T-helper 17 cell (primary cell): ENCODE results near the gene TBCK. TPM values are rescaled to one million over a fixed set of nuclear protein-coding genes. Genes with fewer than 3 reads are reported as not detected.
A peak's percentile ranks its signal among the peaks of the same experiment; 100 is the strongest.
"Not testable (repeated sequence)": the region's sequence is repeated elsewhere in the genome, so short reads cannot be mapped to it uniquely, and the experiment has no call there.

Experiments
- ATAC-seq: fragments of 150-1000 bp; cut with Tn5 transposase; 2 replicates; pipeline ENCODE4 v1.10.0; 2021; ENCODE audit warnings: mild to moderate bottlenecking, moderate library complexity
- DNase-seq, 3 donors: peaks; one replicate each; pipeline versions ENCODE4 v3.0.0 to v3.0.0-alpha.2; 2020 to 2021
- H3K9me3 ChIP-seq: one replicate; pipeline ENCODE4 v1.7.0; 2013; ENCODE audit warnings: low read length, mild to moderate bottlenecking; ENCODE audit not compliant: control insufficient read depth, poor library complexity, severe bottlenecking
- H3K27ac Mint-ChIP-seq: one replicate; pipeline ENCODE4 v1.8.0; 2022; ENCODE audit warnings: mild to moderate bottlenecking, moderate library complexity, mixed read lengths
- H3K27me3 Mint-ChIP-seq: one replicate; pipeline ENCODE4 v1.8.0; 2022; ENCODE audit warnings: mixed read lengths
- H3K36me3 Mint-ChIP-seq: one replicate; pipeline ENCODE4 v1.8.0; 2022; ENCODE audit warnings: low read depth, mixed read lengths
- H3K4me1 Mint-ChIP-seq: one replicate; pipeline ENCODE4 v1.8.0; 2022; ENCODE audit warnings: mild to moderate bottlenecking, mixed read lengths
- H3K4me3 Mint-ChIP-seq: one replicate; pipeline ENCODE4 v1.8.0; 2022; ENCODE audit warnings: mild to moderate bottlenecking, moderate library complexity, mixed read lengths
- total RNA-seq, 4 donors: library from RNA in 2 of 4; stranded (reverse) in 2 of 4; gene quantifications; one replicate each; pipeline ENCODE4 v1.2.3 and lab custom pipeline; 2022 to 2026

TBCK gene
- total RNA-seq, 2 donors from 2014 or later: 41.6 to 43.2 TPM

DNA sequence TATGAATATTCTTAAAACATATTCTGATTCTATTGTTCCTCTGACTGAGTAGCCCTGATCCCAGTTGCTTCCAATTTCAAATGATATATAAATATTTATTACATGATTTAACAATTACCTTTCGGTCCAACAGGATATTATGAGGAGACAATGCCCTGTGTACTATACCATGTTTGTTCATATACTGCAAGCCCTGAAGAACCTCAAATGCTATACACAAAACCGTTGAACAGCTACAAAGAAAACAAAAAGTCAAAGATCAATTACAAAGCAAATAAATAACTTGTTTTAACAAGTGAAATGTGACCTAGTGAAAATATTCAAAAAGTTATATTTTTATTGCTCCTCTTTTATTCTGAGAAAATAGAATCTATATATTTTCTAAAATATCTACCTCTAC, 54.0 kb downstream of the TBCK start:
- no peaks in the 10 kb centered on the region for H3K9me3 ChIP-seq
- Mint-ChIP-seq H3K4me1 (peaks cover 8% of the 10 kb centered on the region), H3K4me3 (no peak overlapping the region), H3K36me3 (peaks cover 6% of the 10 kb centered on the region), H3K27ac (no peak overlapping the region), H3K27me3 (no peaks in the 10 kb centered on the region)
- DNase-seq: no peak
- ATAC-seq: no peak

DNA sequence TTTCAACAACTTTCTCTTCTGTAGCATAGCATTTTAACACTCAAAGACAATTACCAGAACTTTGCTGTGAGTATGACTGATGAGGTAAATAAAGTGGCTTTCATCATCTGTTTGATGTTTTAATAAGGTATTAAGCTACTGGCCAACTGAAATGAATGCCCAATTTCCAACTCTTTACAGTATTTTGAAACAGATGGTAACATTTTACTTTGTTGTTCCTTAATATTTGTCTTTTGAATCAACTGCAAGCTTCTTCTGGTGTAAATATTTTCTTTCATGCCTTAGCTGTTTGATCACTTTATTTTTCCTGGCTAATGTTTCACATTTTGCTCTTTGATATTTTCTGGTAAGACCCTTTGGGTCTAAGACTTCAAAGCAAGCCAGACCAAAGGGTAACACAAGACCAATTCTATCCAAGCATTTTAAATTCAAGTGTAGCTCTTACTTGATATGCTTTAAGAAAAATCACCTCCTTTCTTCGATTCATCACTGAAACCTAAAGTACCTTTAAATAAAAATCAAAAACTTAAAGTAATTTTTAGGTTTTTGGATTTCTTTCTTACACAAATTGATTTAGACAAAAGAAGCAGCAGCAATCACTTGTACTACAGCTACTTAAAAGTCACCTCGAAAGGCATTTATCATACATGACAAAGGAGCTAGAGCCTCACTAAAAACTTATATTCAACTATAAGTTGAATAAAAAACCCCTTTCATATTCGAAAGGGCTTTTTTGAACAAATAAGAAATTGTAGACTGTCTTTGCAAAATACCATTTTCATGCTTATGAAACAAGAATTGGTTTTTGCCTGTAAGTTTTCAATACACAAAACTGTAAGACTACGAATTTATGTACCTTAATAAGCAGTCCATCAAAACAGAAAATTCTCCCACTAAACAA, 57.6 kb downstream of the TBCK start:
- peaks cover 4% of the 10 kb centered on the region for H3K4me1 Mint-ChIP-seq
- H3K9me3 ChIP-seq: no peaks in the 10 kb centered on the region
- ATAC-seq: no peak
- no peaks in the 10 kb centered on the region for H3K27me3 Mint-ChIP-seq
- peak overlapping the region; percentile 19 for H3K27ac Mint-ChIP-seq
- DNase-seq: no peak
- H3K4me3 Mint-ChIP-seq: no peak overlapping the region
- H3K36me3 Mint-ChIP-seq: peaks cover 4% of the 10 kb centered on the region

DNA sequence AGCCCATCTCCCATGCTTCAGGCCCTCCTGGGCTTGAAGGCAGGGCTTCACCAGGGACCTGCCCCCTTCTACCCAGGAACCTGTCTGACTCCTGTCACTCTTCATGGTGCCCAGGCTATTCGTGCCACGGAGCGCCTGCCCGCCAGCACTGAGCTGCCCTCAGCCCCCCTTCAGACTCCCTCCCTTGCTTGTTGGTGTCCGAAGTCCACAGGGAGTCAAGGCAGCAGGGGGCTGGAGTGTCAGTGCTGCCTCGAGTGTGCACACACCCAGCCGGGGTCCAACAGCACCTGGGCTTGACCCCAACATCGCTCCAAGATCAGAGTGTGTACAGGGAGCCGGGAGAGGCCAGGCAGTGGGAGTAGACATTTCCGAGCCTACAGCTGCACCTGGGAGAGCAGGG, 59.8 kb downstream of the TBCK start:
- Mint-ChIP-seq H3K4me3 (no peak overlapping the region), H3K4me1 (peaks cover 2% of the 10 kb centered on the region), H3K27me3 (no peaks in the 10 kb centered on the region), H3K36me3 (peaks cover 2% of the 10 kb centered on the region), H3K27ac (no peak overlapping the region)
- no peaks in the 10 kb centered on the region for H3K9me3 ChIP-seq
- no peak for DNase-seq
- ATAC-seq: no peak

DNA sequence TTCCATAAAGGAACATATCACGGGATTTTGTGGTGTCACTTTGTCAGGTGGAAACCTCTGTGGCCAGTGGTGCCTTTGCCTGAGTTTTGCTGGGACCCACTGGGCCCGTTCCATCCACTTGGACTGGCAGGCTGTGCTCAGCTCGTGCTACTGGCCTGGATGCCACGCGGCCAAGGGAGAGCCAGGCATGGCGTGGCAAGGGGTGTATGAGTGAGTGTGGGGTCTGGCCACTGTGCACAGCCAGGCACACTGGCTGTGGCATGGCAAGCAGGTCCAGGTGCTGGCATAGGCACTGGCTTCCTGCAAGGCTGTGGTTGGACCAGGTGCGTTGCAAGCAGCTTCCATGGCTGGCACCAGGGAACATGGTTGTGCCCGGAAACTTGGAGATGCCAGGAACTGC, 60.8 kb downstream of the TBCK start:
- Mint-ChIP-seq H3K4me1 (peaks cover 2% of the 10 kb centered on the region), H3K27ac (no peak overlapping the region), H3K4me3 (no peak overlapping the region), H3K27me3 (no peaks in the 10 kb centered on the region), H3K36me3 (peaks cover 4% of the 10 kb centered on the region)
- ATAC-seq (no peak), DNase-seq (no peak)
- H3K9me3 ChIP-seq: no peaks in the 10 kb centered on the region

DNA sequence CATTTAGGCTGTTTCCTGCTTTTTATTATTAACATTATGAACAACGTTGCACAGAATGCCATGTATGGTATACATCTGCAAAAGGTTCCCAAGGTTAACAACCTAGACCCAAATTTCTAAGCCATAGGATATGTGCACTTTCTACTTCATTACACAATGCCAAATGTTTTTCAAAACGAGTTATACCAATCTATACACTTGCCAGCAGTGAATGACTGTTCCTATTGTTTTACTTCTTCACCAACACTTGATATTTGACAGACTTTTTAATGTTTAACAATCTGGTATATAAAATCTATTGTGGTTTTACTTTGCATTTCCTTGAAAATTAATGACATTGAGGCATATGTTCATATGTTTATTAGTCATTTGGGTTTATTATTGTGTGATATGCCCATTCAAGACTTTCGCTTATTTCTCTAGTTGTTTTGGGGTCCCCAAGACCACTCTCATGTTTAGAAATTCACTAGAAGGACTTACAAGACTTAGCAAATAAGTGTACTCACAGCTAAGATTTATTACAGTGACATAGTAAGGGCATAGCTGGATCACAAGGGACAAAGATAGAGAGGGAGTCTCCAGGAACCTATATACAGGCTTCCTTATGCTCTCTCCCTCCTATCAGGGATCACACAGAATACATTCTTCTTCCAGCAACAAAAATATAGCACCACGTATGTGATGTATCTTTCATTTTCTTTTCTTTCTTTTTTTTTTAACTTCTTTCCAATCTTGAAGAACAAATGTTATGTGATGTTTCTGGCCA, 62.5 kb downstream of the TBCK start:
- H3K27me3 Mint-ChIP-seq: no peaks in the 10 kb centered on the region
- no peak for ATAC-seq
- H3K36me3 Mint-ChIP-seq: peaks cover 4% of the 10 kb centered on the region
- H3K4me3 Mint-ChIP-seq: no peak overlapping the region
- no peaks in the 10 kb centered on the region for H3K9me3 ChIP-seq
- peaks cover 2% of the 10 kb centered on the region for H3K4me1 Mint-ChIP-seq
- no peak for DNase-seq
- no peak overlapping the region for H3K27ac Mint-ChIP-seq

DNA sequence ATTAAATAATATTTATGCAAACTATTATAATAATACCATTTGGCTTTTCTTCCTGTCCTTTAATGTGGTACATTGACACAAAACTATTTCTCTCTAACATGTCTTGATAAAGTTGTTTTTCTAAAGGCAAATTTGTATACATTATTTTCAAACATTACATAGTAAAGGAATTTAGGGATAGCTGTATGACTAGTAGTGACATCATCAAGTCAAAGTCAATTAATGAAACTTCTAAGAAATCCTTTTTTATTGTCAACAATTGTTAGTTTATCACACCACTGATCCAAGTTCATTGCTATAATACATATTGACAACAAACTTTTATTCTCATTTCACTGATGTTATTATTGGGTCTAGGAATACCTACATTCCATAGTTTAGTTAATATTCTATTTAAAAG, 68.4 kb downstream of the TBCK start:
- peaks cover 2% of the 10 kb centered on the region for H3K36me3 Mint-ChIP-seq
- no peak for ATAC-seq

DNA sequence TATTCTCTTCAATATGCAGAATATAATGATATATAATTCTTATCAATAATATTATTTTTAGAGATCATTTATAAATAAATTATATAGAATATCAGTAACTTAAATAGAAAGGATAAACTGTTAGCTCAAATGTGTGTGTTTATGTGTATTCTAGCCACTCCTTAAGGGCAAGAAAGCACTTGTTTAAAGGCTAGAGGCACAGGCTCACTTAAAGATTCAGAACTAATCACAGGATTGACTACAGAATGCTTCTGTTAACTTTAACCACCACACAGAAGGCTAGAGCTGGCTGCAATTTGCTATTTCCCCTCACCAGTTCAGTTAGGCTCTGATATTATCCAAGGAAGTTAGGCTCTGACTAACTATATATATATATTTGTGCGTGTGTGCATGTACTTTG, 69.6 kb downstream of the TBCK start:
- H3K9me3 ChIP-seq: no peaks in the 10 kb centered on the region
- no peak overlapping the region for H3K27ac Mint-ChIP-seq
- H3K4me3 Mint-ChIP-seq: no peak overlapping the region
- ATAC-seq (no peak), DNase-seq (no peak)
- H3K36me3 Mint-ChIP-seq: peaks cover 2% of the 10 kb centered on the region
- no peaks in the 10 kb centered on the region for H3K4me1 Mint-ChIP-seq
- no peaks in the 10 kb centered on the region for H3K27me3 Mint-ChIP-seq

More for the DNA sequence above, 68.4 kb downstream of the TBCK start:
- no peak for DNase-seq
- H3K4me3 Mint-ChIP-seq: no peak overlapping the region
- H3K27ac Mint-ChIP-seq: no peak overlapping the region
- no peaks in the 10 kb centered on the region for H3K4me1 Mint-ChIP-seq
- no peaks in the 10 kb centered on the region for H3K27me3 Mint-ChIP-seq
- H3K9me3 ChIP-seq: no peaks in the 10 kb centered on the region

DNA sequence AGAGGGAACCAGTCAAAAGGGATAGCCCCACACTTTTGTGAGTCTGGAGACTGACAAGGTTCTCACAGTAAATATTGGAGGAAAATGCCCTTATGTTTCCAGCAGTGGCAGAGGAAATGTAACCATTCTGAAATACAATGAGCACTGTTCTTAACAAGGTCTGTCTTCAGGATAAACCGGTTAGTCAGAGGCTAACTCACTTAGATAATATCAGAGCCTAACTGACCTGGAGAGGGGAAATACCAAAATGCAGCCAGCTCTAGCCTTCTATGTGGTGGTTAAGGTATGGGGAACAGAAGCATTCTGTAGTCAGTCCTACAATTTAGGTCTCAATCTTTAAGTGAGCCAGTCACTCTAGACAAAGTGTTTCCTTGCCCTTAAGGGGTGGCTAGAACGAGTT, 70.8 kb downstream of the TBCK start:
- no peaks in the 10 kb centered on the region for H3K27me3 Mint-ChIP-seq
- no peak for ATAC-seq
- no peak for DNase-seq
- no peaks in the 10 kb centered on the region for H3K9me3 ChIP-seq
- H3K27ac Mint-ChIP-seq: no peak overlapping the region
- H3K36me3 Mint-ChIP-seq: no peaks in the 10 kb centered on the region
- H3K4me3 Mint-ChIP-seq: no peak overlapping the region
- H3K4me1 Mint-ChIP-seq: no peaks in the 10 kb centered on the region

DNA sequence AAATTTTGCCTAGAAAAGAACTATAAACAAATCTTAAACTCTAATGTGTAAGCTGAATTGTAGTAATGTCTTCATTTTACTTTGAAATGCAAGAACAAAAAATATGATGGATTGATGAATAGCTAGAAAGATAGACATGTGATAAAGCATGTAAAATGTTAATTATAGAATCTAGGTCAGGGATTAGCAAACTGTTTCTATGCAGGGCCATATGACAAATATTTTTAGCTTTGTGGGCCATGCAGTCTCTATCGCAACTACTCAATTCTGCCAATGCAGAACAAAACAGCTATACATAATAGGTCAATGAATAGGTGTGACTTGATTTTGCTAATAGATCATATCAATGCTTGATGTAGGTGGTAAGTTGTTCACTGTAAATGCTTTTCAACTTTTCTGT, 75.3 kb downstream of the TBCK start:
- no peak for DNase-seq
- no peak overlapping the region for H3K4me3 Mint-ChIP-seq
- no peaks in the 10 kb centered on the region for H3K27me3 Mint-ChIP-seq
- H3K27ac Mint-ChIP-seq: no peak overlapping the region
- ATAC-seq: no peak
- peaks cover 2% of the 10 kb centered on the region for H3K36me3 Mint-ChIP-seq
- H3K4me1 Mint-ChIP-seq: peaks cover 3% of the 10 kb centered on the region
- H3K9me3 ChIP-seq: no peaks in the 10 kb centered on the region

DNA sequence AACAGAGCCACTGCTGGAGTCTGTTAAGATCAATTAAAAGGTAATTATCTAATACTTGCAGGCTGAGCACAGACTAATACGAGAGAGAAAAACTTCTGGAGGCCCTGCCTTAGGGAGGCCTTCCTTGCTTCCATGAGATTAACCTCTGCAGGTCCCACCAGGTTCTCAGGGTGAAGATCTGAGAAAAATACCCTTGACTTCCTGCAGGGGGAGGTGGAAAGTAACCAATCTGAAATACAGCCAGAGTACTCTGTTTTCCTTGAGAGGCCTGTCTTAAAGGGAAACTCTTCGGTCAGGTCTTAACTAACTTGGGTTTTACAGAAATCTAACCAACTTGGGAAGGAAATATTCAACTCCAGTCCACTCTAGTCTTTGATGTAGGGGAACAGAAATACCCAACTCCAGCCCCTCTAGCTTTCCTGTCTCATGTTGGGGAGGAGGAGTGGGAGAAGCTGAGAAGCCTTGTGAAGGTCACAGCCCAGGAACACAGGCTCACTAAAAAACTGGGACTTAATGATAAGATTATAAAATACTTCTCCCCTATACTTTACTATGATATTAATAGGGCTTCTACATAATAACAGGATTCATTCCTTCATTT, 77.1 kb downstream of the TBCK start:
- DNase-seq (no peak), ATAC-seq (peak; percentile 42)
- peaks cover 5% of the 10 kb centered on the region for H3K36me3 Mint-ChIP-seq
- peaks cover 3% of the 10 kb centered on the region for H3K4me1 Mint-ChIP-seq
- peak overlapping the region; percentile 39 for H3K27ac Mint-ChIP-seq
- H3K9me3 ChIP-seq: no peaks in the 10 kb centered on the region
- no peaks in the 10 kb centered on the region for H3K27me3 Mint-ChIP-seq
- H3K4me3 Mint-ChIP-seq: no peak overlapping the region

DNA sequence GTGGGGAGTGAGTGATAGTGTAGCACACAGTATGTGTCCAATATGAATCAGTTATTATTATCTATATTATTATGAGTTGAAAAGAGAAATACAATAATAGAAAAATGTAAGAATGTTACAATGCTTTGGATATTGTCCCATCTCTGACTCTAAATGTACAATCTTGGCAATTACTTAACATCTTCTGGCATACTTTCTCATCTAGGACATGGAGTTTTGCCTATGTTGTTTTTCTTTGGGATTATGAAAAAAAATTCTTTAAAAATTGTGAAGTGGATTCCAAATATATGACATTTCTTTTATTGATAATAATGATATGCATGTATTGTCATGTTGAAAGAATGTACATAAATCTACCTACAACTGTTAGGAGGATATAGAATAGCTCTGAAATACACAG, 84.1 kb downstream of the TBCK start:
- Mint-ChIP-seq H3K27ac (no peak overlapping the region), H3K4me1 (no peaks in the 10 kb centered on the region), H3K4me3 (no peak overlapping the region), H3K27me3 (no peaks in the 10 kb centered on the region), H3K36me3 (peaks cover 7% of the 10 kb centered on the region)
- H3K9me3 ChIP-seq: no peaks in the 10 kb centered on the region
- DNase-seq (no peak), ATAC-seq (no peak)

DNA sequence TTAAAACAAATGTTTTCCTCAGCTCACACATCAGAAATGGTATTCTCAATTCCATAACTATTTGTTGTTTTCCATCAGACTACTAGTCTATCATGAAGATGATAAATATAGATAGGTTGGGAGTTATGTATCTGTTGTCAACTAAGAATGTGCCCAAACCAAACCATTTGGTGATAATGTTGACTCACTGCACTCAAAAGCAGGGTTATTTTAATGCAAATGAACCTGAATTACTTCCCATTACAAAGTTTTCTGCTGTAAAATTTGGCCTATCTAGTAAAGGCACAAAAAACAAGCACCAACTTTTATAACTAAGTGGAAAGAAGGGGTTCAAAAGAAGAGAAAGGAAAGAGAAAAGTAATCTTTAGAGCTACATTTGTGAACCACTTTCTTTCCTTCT, 93.5 kb downstream of the TBCK start:
- no peaks in the 10 kb centered on the region for H3K4me1 Mint-ChIP-seq
- no peak for DNase-seq
- H3K27me3 Mint-ChIP-seq: no peaks in the 10 kb centered on the region
- H3K4me3 Mint-ChIP-seq: no peak overlapping the region
- no peaks in the 10 kb centered on the region for H3K9me3 ChIP-seq
- H3K36me3 Mint-ChIP-seq: peaks cover 11% of the 10 kb centered on the region
- H3K27ac Mint-ChIP-seq: no peak overlapping the region
- no peak for ATAC-seq

DNA sequence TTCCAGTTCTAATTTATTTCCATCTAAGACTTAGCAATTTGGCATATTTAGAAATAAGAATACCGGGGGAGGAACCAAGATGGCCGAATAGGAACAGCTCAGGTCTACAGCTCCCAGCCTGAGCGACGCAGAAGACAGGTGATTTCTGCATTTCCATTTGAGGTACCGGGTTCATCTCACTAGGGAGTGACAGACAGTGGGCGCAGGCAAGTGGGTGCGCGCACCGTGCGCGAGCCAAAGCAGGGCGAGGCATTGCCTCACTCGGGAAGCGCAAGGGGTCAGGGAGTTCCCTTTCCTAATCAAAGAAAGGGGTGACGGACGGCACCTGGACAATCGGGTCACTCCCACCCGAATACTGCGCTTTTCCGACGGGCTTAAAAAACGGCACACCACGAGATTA, 102.7 kb downstream of the TBCK start:
- not testable (repeated sequence) for ATAC-seq, H3K9me3 ChIP-seq, H3K27ac Mint-ChIP-seq, DNase-seq, H3K4me1 Mint-ChIP-seq, H3K36me3 Mint-ChIP-seq, H3K27me3 Mint-ChIP-seq, H3K4me3 Mint-ChIP-seq
